ENCODE results near the gene CD34. TPM values are rescaled to one million over a fixed set of nuclear protein-coding genes. Genes with fewer than 3 reads are reported as not detected.

CD34 gene
- total RNA-seq, 1 donor from 2014 or later, result not detected

GRCh38 chr1:207836591-207837347, 74.2 kb downstream of the CD34 start:
- peaks cover 3% of the 10 kb centered on the region for H3K36me3 ChIP-seq (ENCODE audit: control insufficient read depth, insufficient read depth, low read length)
- H3K4me3 ChIP-seq (ENCODE audit: low read depth, low read length), result no peak overlapping the region
- FAIRE-seq (peak; percentile 73), DNase-seq (ENCODE audit: low read depth) (no peak)
- TF ChIP-seq, protein P1, sequence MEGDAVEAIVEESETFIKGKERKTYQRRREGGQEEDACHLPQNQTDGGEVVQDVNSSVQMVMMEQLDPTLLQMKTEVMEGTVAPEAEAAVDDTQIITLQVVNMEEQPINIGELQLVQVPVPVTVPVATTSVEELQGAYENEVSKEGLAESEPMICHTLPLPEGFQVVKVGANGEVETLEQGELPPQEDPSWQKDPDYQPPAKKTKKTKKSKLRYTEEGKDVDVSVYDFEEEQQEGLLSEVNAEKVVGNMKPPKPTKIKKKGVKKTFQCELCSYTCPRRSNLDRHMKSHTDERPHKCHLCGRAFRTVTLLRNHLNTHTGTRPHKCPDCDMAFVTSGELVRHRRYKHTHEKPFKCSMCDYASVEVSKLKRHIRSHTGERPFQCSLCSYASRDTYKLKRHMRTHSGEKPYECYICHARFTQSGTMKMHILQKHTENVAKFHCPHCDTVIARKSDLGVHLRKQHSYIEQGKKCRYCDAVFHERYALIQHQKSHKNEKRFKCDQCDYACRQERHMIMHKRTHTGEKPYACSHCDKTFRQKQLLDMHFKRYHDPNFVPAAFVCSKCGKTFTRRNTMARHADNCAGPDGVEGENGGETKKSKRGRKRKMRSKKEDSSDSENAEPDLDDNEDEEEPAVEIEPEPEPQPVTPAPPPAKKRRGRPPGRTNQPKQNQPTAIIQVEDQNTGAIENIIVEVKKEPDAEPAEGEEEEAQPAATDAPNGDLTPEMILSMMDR (IDR thresholded peaks at IDR 0.05; ENCODE audit: insufficient read depth, low read length, severe bottlenecking), result no peak
- no peaks in the 10 kb centered on the region for H3K27me3 ChIP-seq (ENCODE audit: control insufficient read depth, insufficient read depth, low read length)

DNA sequence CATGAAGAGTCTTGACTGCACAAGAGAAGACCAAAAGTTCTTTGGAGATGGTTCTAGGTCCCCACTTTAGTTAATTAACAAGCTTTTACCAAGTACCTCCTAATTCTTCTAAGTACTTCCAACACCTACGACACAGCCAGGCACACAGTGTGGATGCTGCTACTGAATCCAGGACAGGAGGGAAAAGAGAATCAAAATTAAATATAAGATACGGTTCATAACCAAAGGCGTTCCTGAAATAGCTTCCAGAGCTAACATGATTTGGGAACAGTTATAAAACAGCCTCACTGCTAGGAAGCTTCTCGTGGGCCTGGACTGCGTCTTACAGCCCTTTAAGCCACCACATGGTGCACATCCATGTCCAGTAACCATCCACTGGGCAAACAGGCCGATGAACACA, 75.0 kb downstream of the CD34 start:
- no peak overlapping the region for H3K4me3 ChIP-seq (ENCODE audit: low read depth, low read length)
- peak; percentile 58 for FAIRE-seq
- TF ChIP-seq, protein P1 (IDR thresholded peaks at IDR 0.05; ENCODE audit: insufficient read depth, low read length, severe bottlenecking), result no peak
- no peak for DNase-seq (ENCODE audit: low read depth)
- no peaks in the 10 kb centered on the region for H3K27me3 ChIP-seq (ENCODE audit: control insufficient read depth, insufficient read depth, low read length)
- peaks cover 1% of the 10 kb centered on the region for H3K36me3 ChIP-seq (ENCODE audit: control insufficient read depth, insufficient read depth, low read length)

GRCh38 chr1:207833956-207834660, 76.8 kb downstream of the CD34 start:
- DNase-seq (ENCODE audit: low read depth) (no peak), FAIRE-seq (no peak)
- no peaks in the 10 kb centered on the region for H3K27me3 ChIP-seq (ENCODE audit: control insufficient read depth, insufficient read depth, low read length)
- H3K4me3 ChIP-seq (ENCODE audit: low read depth, low read length), result no peak overlapping the region
- TF ChIP-seq, protein P1 (IDR thresholded peaks at IDR 0.05; ENCODE audit: insufficient read depth, low read length, severe bottlenecking), result no peak
- H3K36me3 ChIP-seq (ENCODE audit: control insufficient read depth, insufficient read depth, low read length), result peaks cover 1% of the 10 kb centered on the region

GRCh38 chr1:207833381-207833780, 77.5 kb downstream of the CD34 start:
- Histone ChIP-seq H3K4me3 (ENCODE audit: low read depth, low read length) (no peak overlapping the region), H3K27me3 (ENCODE audit: control insufficient read depth, insufficient read depth, low read length) (no peaks in the 10 kb centered on the region), H3K36me3 (ENCODE audit: control insufficient read depth, insufficient read depth, low read length) (peaks cover 1% of the 10 kb centered on the region)
- TF ChIP-seq, protein P1 (IDR thresholded peaks at IDR 0.05; ENCODE audit: insufficient read depth, low read length, severe bottlenecking), result no peak
- no peak for DNase-seq (ENCODE audit: low read depth)
- FAIRE-seq, result no peak

DNA sequence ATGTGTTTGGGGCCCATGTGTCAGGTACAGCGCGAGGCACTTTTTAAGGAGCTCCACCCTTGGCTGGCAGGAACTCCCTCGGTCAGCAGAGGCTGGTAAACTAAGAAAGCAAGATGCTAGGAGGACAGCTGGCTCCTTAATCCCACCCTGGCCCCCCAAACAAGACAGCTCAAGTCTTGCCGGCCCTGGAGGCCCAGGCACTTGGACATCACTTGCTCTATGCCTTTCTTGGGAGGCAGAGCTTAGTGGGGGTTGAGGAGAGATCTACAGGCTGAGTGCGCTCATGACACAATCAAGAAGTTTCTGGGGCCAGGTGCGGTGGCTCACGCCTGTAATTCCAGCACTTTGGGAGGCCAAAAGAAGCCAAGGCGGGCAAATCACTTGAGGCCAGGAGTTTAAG, 78.1 kb downstream of the CD34 start:
- no peak for FAIRE-seq
- TF ChIP-seq, protein P1 (IDR thresholded peaks at IDR 0.05; ENCODE audit: insufficient read depth, low read length, severe bottlenecking), result no peak
- DNase-seq (ENCODE audit: low read depth), result no peak
- no peaks in the 10 kb centered on the region for H3K36me3 ChIP-seq (ENCODE audit: control insufficient read depth, insufficient read depth, low read length)
- H3K4me3 ChIP-seq (ENCODE audit: low read depth, low read length), result no peak overlapping the region
- no peaks in the 10 kb centered on the region for H3K27me3 ChIP-seq (ENCODE audit: control insufficient read depth, insufficient read depth, low read length)

Data from bronchial epithelial cell (primary cell).